H1 (cell line): ENCODE results near the gene FLRT3. TPM values are rescaled to one million over a fixed set of nuclear protein-coding genes. Genes with fewer than 3 reads are reported as not detected.

Source experiments
- CTCF ChIA-PET: fragments of 300-600 bp; sonication (Branson Sonifier 250); formaldehyde crosslinking; loops from one replicate; lab custom pipeline; 2021; ENCODE audit not compliant: partially characterized antibody; lab: Charles Lee
- POLR2A ChIA-PET: fragments of 300-600 bp; sonication (Branson Sonifier 250); formaldehyde crosslinking; loops from one replicate; lab custom pipeline; 2021; ENCODE audit warnings: inconsistent platforms; ENCODE audit not compliant: partially characterized antibody; lab: Charles Lee
- DNase-seq, 2 experiments: peaks; one replicate each; pipeline versions ENCODE4 v3.0.0 to v3.0.0-alpha.2; 2010 to 2022; ENCODE audit warnings: low spot score in 2 of 2, low read depth in 1 of 2, mixed read lengths in 1 of 2
- FAIRE-seq: peaks from 2 replicates; lab custom pipeline; 2011; peaks lifted over from hg19 to GRCh38; lab: Jason Lieb, UNC
- H2AFZ ChIP-seq: 2 replicates; pipeline ENCODE4 v1.8.1; 2012; ENCODE audit warnings: low read length, inconsistent platforms
- H2AK5ac ChIP-seq: 2 replicates; pipeline ENCODE4 v1.6.1; 2013; ENCODE audit warnings: low read depth, low read length
- H2BK120ac ChIP-seq: replicated peaks from 2 replicates; pipeline ENCODE3; 2013; ENCODE audit warnings: low read depth, low read length, inconsistent platforms
- H2BK12ac ChIP-seq: 2 replicates; pipeline ENCODE4 v1.6.1; 2013; ENCODE audit warnings: low read depth, low read length
- H2BK15ac ChIP-seq: 2 replicates; pipeline ENCODE4 v1.6.1; 2013; ENCODE audit warnings: low read length
- H2BK20ac ChIP-seq: 2 replicates; pipeline ENCODE4 v1.6.1; 2013; ENCODE audit warnings: low read length
- H2BK5ac ChIP-seq: 2 replicates; pipeline ENCODE4 v1.6.1; 2013; ENCODE audit warnings: low read depth, low read length
- H3K14ac ChIP-seq: 2 replicates; pipeline ENCODE4 v1.6.1; 2013; ENCODE audit warnings: inconsistent platforms; ENCODE audit not compliant: insufficient read length
- H3K18ac ChIP-seq: 2 replicates; pipeline ENCODE4 v1.6.1; 2013; ENCODE audit warnings: low read length; ENCODE audit errors: extremely low read depth
- H3K23ac ChIP-seq: 2 replicates; pipeline ENCODE4 v1.6.1; 2013; ENCODE audit warnings: inconsistent platforms; ENCODE audit not compliant: insufficient read length
- H3K23me2 ChIP-seq: 2 replicates; pipeline ENCODE4 v1.6.1; 2013; ENCODE audit warnings: low read depth, low read length
- H3K27ac ChIP-seq: 2 replicates; pipeline ENCODE4 v1.6.1; 2011; ENCODE audit warnings: low read depth, low read length, inconsistent platforms
- H3K27me3 ChIP-seq, 4 experiments: replicated peaks in 1 of 4; 1 replicate in 1 of 4; 2 replicates in 3 of 4; pipeline versions ENCODE4 v1.6.1 to v1.8.1; 2011 to 2013; ENCODE audit warnings: low read length in 3 of 4, mild to moderate bottlenecking in 3 of 4, inconsistent platforms in 2 of 4, mixed read lengths in 2 of 4, moderate library complexity in 1 of 4; ENCODE audit not compliant: control insufficient read depth in 3 of 4, insufficient read depth in 3 of 4; ENCODE audit errors: extremely low read depth in 1 of 4
- H3K36me3 ChIP-seq, 4 experiments: 2 replicates each; pipeline versions ENCODE4 v1.6.1 to v1.8.1; 2011 to 2013; ENCODE audit warnings: mild to moderate bottlenecking in 4 of 4, low read length in 3 of 4, moderate library complexity in 2 of 4, control low read depth in 1 of 4, inconsistent platforms in 1 of 4; ENCODE audit not compliant: insufficient read depth in 4 of 4, control insufficient read depth in 2 of 4
- H3K4ac ChIP-seq: replicated peaks from 2 replicates; pipeline ENCODE3; 2013; ENCODE audit warnings: low read length, low read depth, mixed read lengths, inconsistent platforms; ENCODE audit not compliant: insufficient read length
- H3K4me1 ChIP-seq, 4 experiments: replicated peaks in 1 of 4; 1 replicate in 1 of 4; 2 replicates in 3 of 4; pipeline versions ENCODE4 v1.6.1 to v1.8.1; 2011 to 2013; ENCODE audit warnings: low read length in 3 of 4, inconsistent platforms in 2 of 4, mixed read lengths in 1 of 4; ENCODE audit not compliant: insufficient read depth in 4 of 4, control insufficient read depth in 3 of 4
- H3K4me2 ChIP-seq, 2 experiments: 2 replicates each; pipeline versions ENCODE4 v1.6.1 to v1.8.1; 2011 to 2013; ENCODE audit warnings: low read depth in 2 of 2, low read length in 2 of 2, control low read depth in 1 of 2, inconsistent platforms in 1 of 2, mild to moderate bottlenecking in 1 of 2; ENCODE audit not compliant: insufficient read depth in 1 of 2
- H3K4me3 ChIP-seq, 4 experiments: fragments of 200-600, 300-600 bp in 1 of 4; sonication (generic), shearing (Covaris generic), sonication (Bioruptor Twin) in 1 of 4; 2 replicates each; pipeline versions ENCODE4 v1.5.1 to v1.8.1; 2011 to 2016; ENCODE audit warnings: low read length in 4 of 4, low read depth in 3 of 4, control low read depth in 2 of 4, inconsistent platforms in 2 of 4, mild to moderate bottlenecking in 2 of 4, mixed read lengths in 1 of 4, moderate library complexity in 1 of 4; ENCODE audit not compliant: insufficient read depth in 2 of 4; ENCODE audit errors: extremely low read depth in 1 of 4
- H3K56ac ChIP-seq: replicated peaks from 2 replicates; pipeline ENCODE3; 2013; ENCODE audit warnings: low read depth, mild to moderate bottlenecking, mixed read lengths, low read length, inconsistent platforms; ENCODE audit not compliant: insufficient read length
- H3K79me1 ChIP-seq: 2 replicates; pipeline ENCODE4 v1.6.1; 2013; ENCODE audit warnings: low read depth, low read length, control low read depth
- H3K79me2 ChIP-seq, 2 experiments: 2 replicates each; pipeline versions ENCODE4 v1.6.1 to v1.8.1; 2012 to 2013; ENCODE audit warnings: low read length in 2 of 2, mild to moderate bottlenecking in 2 of 2, inconsistent platforms in 1 of 2; ENCODE audit not compliant: insufficient read depth in 2 of 2, control insufficient read depth in 1 of 2
- H3K9ac ChIP-seq, 4 experiments: replicated peaks in 1 of 4; 1 replicate in 1 of 4; 2 replicates in 3 of 4; pipeline versions ENCODE4 v1.6.1 to v1.8.1; 2011 to 2013; ENCODE audit warnings: low read depth in 3 of 4, low read length in 3 of 4, control low read depth in 2 of 4, mild to moderate bottlenecking in 2 of 4, moderate library complexity in 2 of 4, inconsistent platforms in 1 of 4; ENCODE audit errors: extremely low read depth in 1 of 4
- H3K9me3 ChIP-seq, 2 experiments: 2 replicates each; pipeline versions ENCODE4 v1.6.1 to v1.8.1; 2012 to 2013; ENCODE audit warnings: mild to moderate bottlenecking in 2 of 2, moderate library complexity in 2 of 2, control low read depth in 1 of 2, inconsistent platforms in 1 of 2, low read depth in 1 of 2, low read length in 1 of 2, mixed read lengths in 1 of 2; ENCODE audit not compliant: insufficient read depth in 2 of 2
- H4K20me1 ChIP-seq, 2 experiments: replicated peaks in 1 of 2; 2 replicates each; pipeline versions ENCODE3 to v1.8.1; 2011 to 2013; ENCODE audit warnings: inconsistent platforms in 2 of 2, low read length in 2 of 2, mild to moderate bottlenecking in 1 of 2; ENCODE audit not compliant: insufficient read depth in 2 of 2, control insufficient read depth in 1 of 2
- H4K5ac ChIP-seq: 2 replicates; pipeline ENCODE4 v1.6.1; 2013; ENCODE audit warnings: low read length, low read depth, mixed read lengths, inconsistent platforms; ENCODE audit not compliant: insufficient read length
- H4K8ac ChIP-seq: 2 replicates; pipeline ENCODE4 v1.8.0; 2013; ENCODE audit warnings: mild to moderate bottlenecking, moderate library complexity, low read length, inconsistent platforms; ENCODE audit not compliant: insufficient read depth; ENCODE audit errors: extremely low read depth
- H4K91ac ChIP-seq: replicated peaks from 2 replicates; pipeline ENCODE3; 2013; ENCODE audit warnings: low read length, mixed read lengths, inconsistent platforms; ENCODE audit not compliant: insufficient read length
- ASH2L ChIP-seq: fragments of 200-600, 300-600 bp; sonication (generic); IDR thresholded peaks from one replicate; pipeline ENCODE4 v1.7.1; 2017; ENCODE audit warnings: low read length
- CBX5 ChIP-seq: fragments of 300-800, 300-1000 bp; sonication (generic); IDR thresholded peaks from 2 replicates; pipeline ENCODE4 v1.7.1; 2016; ENCODE audit warnings: antibody characterized with exemption, low read length, low read depth
- CHD2 ChIP-seq: IDR thresholded peaks from 2 replicates; pipeline ENCODE4 v1.6.1; 2012; ENCODE audit warnings: low read length, improper control_type of control experiment
- FOSL1 ChIP-seq: IDR thresholded peaks from 2 replicates; pipeline ENCODE4 v1.6.1; 2011; ENCODE audit warnings: mild to moderate bottlenecking, low read depth, low read length, moderate library complexity; ENCODE audit not compliant: insufficient read depth
- GABPA ChIP-seq: IDR thresholded peaks from 2 replicates; pipeline ENCODE4 v1.6.1; 2011; ENCODE audit warnings: mild to moderate bottlenecking, low read length, moderate library complexity, borderline replicate concordance; ENCODE audit not compliant: insufficient read depth
- MAFK ChIP-seq: IDR thresholded peaks from 2 replicates; pipeline ENCODE4 v1.6.1; 2012; ENCODE audit warnings: low read depth, mild to moderate bottlenecking, improper control_type of control experiment, low read length
- SP2 ChIP-seq: IDR thresholded peaks from 2 replicates; pipeline ENCODE4 v1.6.1; 2012; ENCODE audit warnings: mild to moderate bottlenecking, low read length, inconsistent platforms
- TAF1 ChIP-seq: IDR thresholded peaks from 2 replicates; pipeline ENCODE4 v1.6.1; 2011; ENCODE audit warnings: mild to moderate bottlenecking, low read depth, low read length
- TAF7 ChIP-seq: optimal IDR thresholded peaks from 2 replicates; pipeline ENCODE3; 2011; ENCODE audit warnings: low read depth, mild to moderate bottlenecking, inconsistent platforms, low read length, moderate library complexity, borderline replicate concordance
- YY1 ChIP-seq: IDR thresholded peaks from 2 replicates; pipeline ENCODE4 v1.6.1; 2011; ENCODE audit warnings: low read depth, mild to moderate bottlenecking, low read length
- WGBS, 2 experiments: shearing (Covaris generic) in 1 of 2; methylation state at CpG; one replicate each; pipeline versions ENCODE4 v1.1.6 to v1.1.7; 2013 to 2015; ENCODE audit warnings: low lambda C conversion rate in 2 of 2, mixed read lengths in 2 of 2, inconsistent platforms in 1 of 2, low coverage in 1 of 2, missing lambda C conversion rate in 1 of 2; ENCODE audit not compliant: insufficient replicate concordance in 2 of 2, insufficient coverage in 1 of 2, insufficient read length in 1 of 2; ENCODE audit errors: extremely low coverage in 1 of 2, missing lambda C conversion rate in 1 of 2; 5-methylcytosine and 5-hydroxymethylcytosine counted together
- polyA plus RNA-seq, 7 experiments: library from polyadenylated mRNA; depleted of rRNA in 3 of 7; stranded (reverse) in 5 of 7; unstranded in 2 of 7; fragments of >200 nt in 5 of 7; fragments of 200-250 nt in 2 of 7; gene quantifications; 1 replicate in 5 of 7; 2 replicates in 1 of 7; 4 replicates in 1 of 7; pipeline versions ENCODE4 v1.2.1 to v1.2.3, GENCODE V29; 2011 to 2013; ENCODE audit warnings: missing spikeins in 2 of 7, mixed read lengths in 2 of 7
- total RNA-seq: library from RNA; stranded (reverse); fragmentation: NEBNext Ultra II Directional; extraction: Animal tissue kit (Norgen Biotek cat#: 25700); gene quantifications from 2 replicates; pipeline ENCODE4 v1.2.1, GENCODE V29; 2021
- TF ChIP-seq, protein P1 (sequence below), 3 experiments: IDR thresholded peaks; 1 replicate in 2 of 3; 2 replicates in 1 of 3; pipeline versions ENCODE4 v1.5.1 to v1.6.1; 2011; ENCODE audit warnings: low read length in 3 of 3, mild to moderate bottlenecking in 3 of 3, inconsistent platforms in 2 of 3, low read depth in 1 of 3, moderate library complexity in 1 of 3; ENCODE audit not compliant: insufficient read depth in 1 of 3; ENCODE audit errors: control extremely low read depth in 1 of 3

FLRT3 gene
- total and polyA plus RNA-seq, 2 of the 8 experiments (the other 6 are each of a cell fraction or from before 2014, with no cell fraction given), result 0.35 to 0.41 TPM

DNA sequence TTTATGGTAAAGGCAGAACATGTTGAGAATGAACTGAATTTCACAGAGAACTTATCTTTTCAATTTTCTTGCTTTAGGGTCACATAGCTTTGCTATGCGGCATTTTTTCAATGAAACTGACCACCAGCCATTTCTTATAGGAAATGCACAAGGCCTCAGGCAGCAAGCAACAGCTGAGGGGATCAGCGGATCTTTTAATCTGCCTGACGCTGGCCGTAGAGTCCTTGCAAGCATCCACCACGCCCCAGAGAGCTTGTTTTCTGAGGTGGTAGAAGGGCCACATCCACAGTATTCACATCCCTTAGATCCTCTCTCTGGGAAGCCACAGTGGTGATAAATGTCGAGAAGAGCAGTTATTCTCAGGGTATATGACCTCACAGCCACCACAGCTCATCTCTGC lies 34.3 kb downstream of the FLRT3 start:
- Histone ChIP-seq H2BK12ac (no peak overlapping the region), H3K4ac (no peak overlapping the region), H3K18ac (no peak overlapping the region), H2BK5ac (no peak overlapping the region), H2BK20ac (no peak overlapping the region)
- 93% methylated on average over 6 of the region's 6 CpGs; no CpG with 5 or more reads in 1 of the 2 experiments for WGBS, 2 experiments
- TF ChIP-seq FOSL1, result no peak
- no peak for TF ChIP-seq CBX5
- TF ChIP-seq TAF7, result no peak
- TF ChIP-seq YY1, result no peak
- no peak for TF ChIP-seq GABPA
- no peak for TF ChIP-seq ASH2L
- TF ChIP-seq CHD2, result no peak
- TF ChIP-seq, protein P1, sequence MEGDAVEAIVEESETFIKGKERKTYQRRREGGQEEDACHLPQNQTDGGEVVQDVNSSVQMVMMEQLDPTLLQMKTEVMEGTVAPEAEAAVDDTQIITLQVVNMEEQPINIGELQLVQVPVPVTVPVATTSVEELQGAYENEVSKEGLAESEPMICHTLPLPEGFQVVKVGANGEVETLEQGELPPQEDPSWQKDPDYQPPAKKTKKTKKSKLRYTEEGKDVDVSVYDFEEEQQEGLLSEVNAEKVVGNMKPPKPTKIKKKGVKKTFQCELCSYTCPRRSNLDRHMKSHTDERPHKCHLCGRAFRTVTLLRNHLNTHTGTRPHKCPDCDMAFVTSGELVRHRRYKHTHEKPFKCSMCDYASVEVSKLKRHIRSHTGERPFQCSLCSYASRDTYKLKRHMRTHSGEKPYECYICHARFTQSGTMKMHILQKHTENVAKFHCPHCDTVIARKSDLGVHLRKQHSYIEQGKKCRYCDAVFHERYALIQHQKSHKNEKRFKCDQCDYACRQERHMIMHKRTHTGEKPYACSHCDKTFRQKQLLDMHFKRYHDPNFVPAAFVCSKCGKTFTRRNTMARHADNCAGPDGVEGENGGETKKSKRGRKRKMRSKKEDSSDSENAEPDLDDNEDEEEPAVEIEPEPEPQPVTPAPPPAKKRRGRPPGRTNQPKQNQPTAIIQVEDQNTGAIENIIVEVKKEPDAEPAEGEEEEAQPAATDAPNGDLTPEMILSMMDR (IDR thresholded peaks at IDR 0.05; ENCODE audit: control extremely low read depth in 1 of 3, insufficient read depth in 1 of 3, low read depth in 1 of 3, low read length in 3 of 3), result no peak
- TF ChIP-seq SP2, result no peak
- TF ChIP-seq MAFK, result no peak
- no peak for TF ChIP-seq TAF1
- TF ChIP-seq, all 59 proteins: peak for 0
- Histone ChIP-seq H3K4me3 (no peak overlapping the region), H4K91ac (no peak overlapping the region), H3K79me2 (no peaks in the 10 kb centered on the region), H3K23me2 (no peaks in the 10 kb centered on the region), H3K4me1 (no peaks in the 10 kb centered on the region), H2BK15ac (no peak overlapping the region), H3K27ac (no peak overlapping the region), H3K9ac (no peak overlapping the region), H3K79me1 (no peaks in the 10 kb centered on the region), H3K23ac (no peak overlapping the region), H3K4me2 (no peak overlapping the region), H2BK120ac (no peak overlapping the region), H3K9me3 (no peaks in the 10 kb centered on the region), H3K27me3 (no peaks in the 10 kb centered on the region), H3K36me3 (no peaks in the 10 kb centered on the region), H4K8ac (no peak overlapping the region), H4K20me1 (no peaks in the 10 kb centered on the region), H2AFZ (no peak overlapping the region), H3K56ac (no peak overlapping the region), H3K14ac (no peak overlapping the region), H2AK5ac (no peak overlapping the region), H4K5ac (no peak overlapping the region)
- no peak for FAIRE-seq
- DNase-seq, result no peak
- ChIA-PET CTCF (interaction anchor here (2.2 kb wide), 1 partner anchor 34 kb away, joined by 5 read pairs; the partner anchor contains the start of gene FLRT3), POLR2A (no interaction called here)
